ENCODE results near the gene FRMD4B.

DNA sequence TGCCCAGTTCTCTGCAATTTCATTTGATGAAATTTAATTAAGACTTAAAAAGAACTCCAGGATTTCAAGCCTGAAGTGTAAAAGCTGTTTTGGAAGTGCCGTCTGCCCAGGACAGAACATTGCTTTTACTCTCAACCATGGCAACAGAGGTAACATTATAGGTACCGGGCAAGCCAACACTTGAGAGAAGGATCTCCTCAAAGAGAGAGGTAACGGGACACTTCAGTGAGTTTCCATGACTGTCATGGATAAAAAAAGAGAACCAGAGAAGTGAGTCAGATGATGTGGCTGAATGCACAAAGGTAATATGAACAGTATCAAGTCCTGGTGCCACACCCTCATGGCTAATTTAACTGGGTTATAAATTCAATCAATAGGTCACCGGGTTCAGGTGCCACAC, 133.3 kb downstream of the FRMD4B start:
- TF ChIP-seq, protein P1, sequence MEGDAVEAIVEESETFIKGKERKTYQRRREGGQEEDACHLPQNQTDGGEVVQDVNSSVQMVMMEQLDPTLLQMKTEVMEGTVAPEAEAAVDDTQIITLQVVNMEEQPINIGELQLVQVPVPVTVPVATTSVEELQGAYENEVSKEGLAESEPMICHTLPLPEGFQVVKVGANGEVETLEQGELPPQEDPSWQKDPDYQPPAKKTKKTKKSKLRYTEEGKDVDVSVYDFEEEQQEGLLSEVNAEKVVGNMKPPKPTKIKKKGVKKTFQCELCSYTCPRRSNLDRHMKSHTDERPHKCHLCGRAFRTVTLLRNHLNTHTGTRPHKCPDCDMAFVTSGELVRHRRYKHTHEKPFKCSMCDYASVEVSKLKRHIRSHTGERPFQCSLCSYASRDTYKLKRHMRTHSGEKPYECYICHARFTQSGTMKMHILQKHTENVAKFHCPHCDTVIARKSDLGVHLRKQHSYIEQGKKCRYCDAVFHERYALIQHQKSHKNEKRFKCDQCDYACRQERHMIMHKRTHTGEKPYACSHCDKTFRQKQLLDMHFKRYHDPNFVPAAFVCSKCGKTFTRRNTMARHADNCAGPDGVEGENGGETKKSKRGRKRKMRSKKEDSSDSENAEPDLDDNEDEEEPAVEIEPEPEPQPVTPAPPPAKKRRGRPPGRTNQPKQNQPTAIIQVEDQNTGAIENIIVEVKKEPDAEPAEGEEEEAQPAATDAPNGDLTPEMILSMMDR (IDR thresholded peaks at IDR 0.05) = no peak
- no peak for TF ChIP-seq POLR2A (IDR thresholded peaks at IDR 0.05)
